T-helper 2 cell (primary cell): Measurements from ENCODE around the gene INVS.
A peak's percentile ranks its signal among the peaks of the same experiment; 100 is the strongest.
"Not testable (repeated sequence)": the region's sequence is repeated elsewhere in the genome, so short reads cannot be mapped to it uniquely, and the experiment has no call there.

Source experiments
- DNase-seq, 5 experiments: peaks; one replicate each; pipeline versions ENCODE4 v3.0.0 to v3.0.0-alpha.2; 2012 to 2022

INVS gene

GRCh38 chr9:100125236-100125635 lies 26.2 kb downstream of the INVS start:
- DNase-seq, result no peak

- DNase-seq, result no peak
Observed at GRCh38 chr9:100125910-100126309, 26.9 kb downstream of the INVS start.

GRCh38 chr9:100126423-100126822 lies 27.4 kb downstream of the INVS start:
- DNase-seq, result no peak

GRCh38 chr9:100129772-100130171 lies 30.7 kb downstream of the INVS start:
- DNase-seq, result no peak

- no peak for DNase-seq
Observed at GRCh38 chr9:100131216-100131615, 32.2 kb downstream of the INVS start.

- DNase-seq, result no peak
Observed at GRCh38 chr9:100131875-100132430, 32.9 kb downstream of the INVS start.

- peak in 1 of 5 experiments; percentile 49 for DNase-seq
Observed at GRCh38 chr9:100134731-100135130, 35.7 kb downstream of the INVS start.

GRCh38 chr9:100136799-100137198 lies 37.8 kb downstream of the INVS start:
- not testable (repeated sequence) for DNase-seq

- not testable (repeated sequence) for DNase-seq
Observed at GRCh38 chr9:100140303-100140702, 41.3 kb downstream of the INVS start.

GRCh38 chr9:100141862-100142261 lies 42.8 kb downstream of the INVS start:
- DNase-seq, result not testable (repeated sequence)

- not testable (repeated sequence) for DNase-seq
Observed at GRCh38 chr9:100145167-100145934, 46.3 kb downstream of the INVS start.

- DNase-seq, result not testable (repeated sequence)
Observed at GRCh38 chr9:100145976-100146375, 46.9 kb downstream of the INVS start.

- no peak for DNase-seq
Observed at GRCh38 chr9:100150214-100150613, 51.2 kb downstream of the INVS start.

- no peak for DNase-seq
Observed at GRCh38 chr9:100160021-100160420, 61.0 kb downstream of the INVS start.

- no peak for DNase-seq
Observed at GRCh38 chr9:100167176-100167575, 68.1 kb downstream of the INVS start.

- DNase-seq, result no peak
Observed at GRCh38 chr9:100167915-100168654, 69.0 kb downstream of the INVS start.

GRCh38 chr9:100170085-100170484 lies 71.0 kb downstream of the INVS start:
- no peak for DNase-seq

- DNase-seq, result no peak
Observed at GRCh38 chr9:100170556-100170955, 71.5 kb downstream of the INVS start.

GRCh38 chr9:100186356-100186755 lies 87.3 kb downstream of the INVS start:
- no peak for DNase-seq

- DNase-seq, result no peak
Observed at GRCh38 chr9:100190339-100190738, 91.3 kb downstream of the INVS start.

- DNase-seq, result no peak
Observed at GRCh38 chr9:100191264-100191663, 92.2 kb downstream of the INVS start.

- no peak for DNase-seq
Observed at GRCh38 chr9:100193078-100193477, 94.0 kb downstream of the INVS start.

GRCh38 chr9:100196215-100196614 lies 97.2 kb downstream of the INVS start:
- no peak for DNase-seq

- DNase-seq, result no peak
Observed at GRCh38 chr9:100196828-100197227, 97.8 kb downstream of the INVS start.
